ENCODE data around the gene PPP1R11. TPM values are rescaled to one million over a fixed set of nuclear protein-coding genes. Genes with fewer than 3 reads are reported as not detected.
"Not testable (repeated sequence)": the region's sequence is repeated elsewhere in the genome, so short reads cannot be mapped to it uniquely, and the experiment has no call there.

PPP1R11 gene
- total RNA-seq, 4 donors from 2014 or later, result 7.9 to 47.9 (median 23.3) TPM

- Histone ChIP-seq H3K9me3 (no peaks in the 10 kb centered on the region), H3K27ac (no peak overlapping the region), H3K4me3 (no peak overlapping the region), H3K36me3 (no peaks in the 10 kb centered on the region), H3K27me3 (peaks cover 0 to 19% of the 10 kb centered on the region in 2 donors), H3K4me1 (no peaks in the 10 kb centered on the region)
- no peak for DNase-seq
- intact Hi-C loops (cut with DNase I; ENCODE audit: low total_unique reads), result no loop called here
- TF ChIP-seq POLR2A (IDR thresholded peaks at IDR 0.05) (no peak), CTCF (IDR thresholded peaks at IDR 0.05) (no peak)
Observed at GRCh38 chr6:30113841-30114240, 46.8 kb downstream of the PPP1R11 start.

DNA sequence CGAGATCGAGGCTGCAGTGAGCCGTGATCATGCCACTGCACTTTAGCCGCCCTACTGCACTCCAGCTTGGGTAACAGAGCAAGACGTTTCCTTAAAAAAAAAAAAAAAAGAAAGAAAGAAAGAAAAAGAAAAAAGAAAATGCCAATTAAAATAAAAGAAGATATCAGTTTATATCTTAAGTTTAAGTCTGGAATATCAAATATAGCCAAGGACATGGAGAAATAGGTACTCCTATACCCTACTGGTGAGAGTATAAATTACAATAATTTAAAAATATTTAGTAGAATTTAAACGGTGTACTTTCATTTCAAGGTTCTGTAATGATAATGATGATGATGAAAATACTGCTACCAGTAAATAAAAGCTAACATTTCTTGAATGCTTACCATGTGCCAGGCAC is 49.7 kb downstream of the PPP1R11 start:
- H3K27me3 ChIP-seq, result peaks cover 0 to 19% of the 10 kb centered on the region in 2 donors
- no peak overlapping the region for H3K27ac ChIP-seq
- H3K9me3 ChIP-seq, result no peaks in the 10 kb centered on the region
- H3K4me1 ChIP-seq, result no peaks in the 10 kb centered on the region
- H3K36me3 ChIP-seq, result no peaks in the 10 kb centered on the region
- H3K4me3 ChIP-seq, result no peak overlapping the region
- TF ChIP-seq CTCF (IDR thresholded peaks at IDR 0.05) (no peak), POLR2A (IDR thresholded peaks at IDR 0.05) (no peak)
- no peak for DNase-seq
- intact Hi-C loops (cut with DNase I; ENCODE audit: low total_unique reads), result no loop called here

- H3K27ac ChIP-seq; H3K4me1 ChIP-seq; H3K4me3 ChIP-seq; intact Hi-C loops (cut with DNase I; ENCODE audit: low total_unique reads); H3K36me3 ChIP-seq; H3K9me3 ChIP-seq; DNase-seq: not testable (repeated sequence)
- H3K27me3 ChIP-seq, result peaks cover 0 to 11% of the 10 kb centered on the region in 2 donors
Observed at GRCh38 chr6:30118691-30119090, 51.7 kb downstream of the PPP1R11 start.

Small RNAs within 50 kb of the gene (small RNA-seq; reads per million reads assigned to genes)
- gene RF02218, result not detected
- gene RF02219, result not detected
- gene RF02220, result not detected

Other genes starting within 250 kb of the PPP1R11 start
- under 1 TPM in 1 of 4 donors, not detected in 3; 0.52 TPM for gene HLA-G, start 239.4 kb upstream of the PPP1R11 start, total RNA-seq
- gene HLA-A, start 124.7 kb upstream of the PPP1R11 start, total RNA-seq, result 100 to 1,000 TPM; 160 to 722 (median 625) TPM
- 100 to 1,000 TPM in 1 of 4 donors, 10 to 100 TPM in 3; 21.2 to 121 (median 33.4) TPM for gene POLR1H, start 5.9 kb upstream of the PPP1R11 start, total RNA-seq
- gene RNF39, start 8.6 kb downstream of the PPP1R11 start, total RNA-seq, result under 1 TPM in 2 of 4 donors, not detected in 2; 0.21 to 0.83 TPM
- gene TRIM31, start 45.9 kb downstream of the PPP1R11 start, total RNA-seq, result not detected
- gene TRIM40, start 68.9 kb downstream of the PPP1R11 start, total RNA-seq, result not detected
- under 1 TPM in 1 of 4 donors, not detected in 3; 0.69 TPM for gene TRIM10, start 94.0 kb downstream of the PPP1R11 start, total RNA-seq
- not detected for gene TRIM15, start 96.3 kb downstream of the PPP1R11 start, total RNA-seq
- gene TRIM26, start 146.2 kb downstream of the PPP1R11 start, total RNA-seq, result 10 to 100 TPM; 14.9 to 38.1 (median 30.0) TPM